ENCODE data around the gene LGR6.

The LGR6 gene

GRCh38 chr1:202227053-202227672, 33.6 kb downstream of the LGR6 start:
- TF ChIP-seq GATA3 (IDR thresholded peaks at IDR 0.05; ENCODE audit: low read depth, low read length): no peak
- TF ChIP-seq GATA2 (IDR thresholded peaks at IDR 0.05; ENCODE audit: low read depth, low read length): no peak

GRCh38 chr1:202227997-202228401, 34.4 kb downstream of the LGR6 start:
- TF ChIP-seq GATA2 (IDR thresholded peaks at IDR 0.05; ENCODE audit: low read depth, low read length) (no peak), GATA3 (IDR thresholded peaks at IDR 0.05; ENCODE audit: low read depth, low read length) (no peak)

GRCh38 chr1:202228484-202229122, 35.0 kb downstream of the LGR6 start:
- no peak for TF ChIP-seq GATA2 (IDR thresholded peaks at IDR 0.05; ENCODE audit: low read depth, low read length)
- no peak for TF ChIP-seq GATA3 (IDR thresholded peaks at IDR 0.05; ENCODE audit: low read depth, low read length)

GRCh38 chr1:202229376-202229775, 35.8 kb downstream of the LGR6 start:
- TF ChIP-seq GATA3 (IDR thresholded peaks at IDR 0.05; ENCODE audit: low read depth, low read length) (no peak), GATA2 (IDR thresholded peaks at IDR 0.05; ENCODE audit: low read depth, low read length) (no peak)

GRCh38 chr1:202230061-202230938, 36.7 kb downstream of the LGR6 start:
- no peak for TF ChIP-seq GATA2 (IDR thresholded peaks at IDR 0.05; ENCODE audit: low read depth, low read length)
- TF ChIP-seq GATA3 (IDR thresholded peaks at IDR 0.05; ENCODE audit: low read depth, low read length): no peak

GRCh38 chr1:202230939-202231645, 37.5 kb downstream of the LGR6 start:
- no peak for TF ChIP-seq GATA3 (IDR thresholded peaks at IDR 0.05; ENCODE audit: low read depth, low read length)
- no peak for TF ChIP-seq GATA2 (IDR thresholded peaks at IDR 0.05; ENCODE audit: low read depth, low read length)

- no peak for TF ChIP-seq GATA3 (IDR thresholded peaks at IDR 0.05; ENCODE audit: low read depth, low read length)
- no peak for TF ChIP-seq GATA2 (IDR thresholded peaks at IDR 0.05; ENCODE audit: low read depth, low read length)
These were observed 39.6 kb downstream of the LGR6 start for GRCh38 chr1:202233171-202233570.

GRCh38 chr1:202233804-202234203, 40.2 kb downstream of the LGR6 start:
- TF ChIP-seq GATA3 (IDR thresholded peaks at IDR 0.05; ENCODE audit: low read depth, low read length) (no peak), GATA2 (IDR thresholded peaks at IDR 0.05; ENCODE audit: low read depth, low read length) (no peak)

GRCh38 chr1:202234331-202235002, 40.9 kb downstream of the LGR6 start:
- TF ChIP-seq GATA2 (IDR thresholded peaks at IDR 0.05; ENCODE audit: low read depth, low read length): no peak
- TF ChIP-seq GATA3 (IDR thresholded peaks at IDR 0.05; ENCODE audit: low read depth, low read length): no peak

GRCh38 chr1:202235003-202235660, 41.5 kb downstream of the LGR6 start:
- no peak for TF ChIP-seq GATA3 (IDR thresholded peaks at IDR 0.05; ENCODE audit: low read depth, low read length)
- no peak for TF ChIP-seq GATA2 (IDR thresholded peaks at IDR 0.05; ENCODE audit: low read depth, low read length)

GRCh38 chr1:202235856-202236837, 42.5 kb downstream of the LGR6 start:
- TF ChIP-seq GATA2 (IDR thresholded peaks at IDR 0.05; ENCODE audit: low read depth, low read length) (no peak), GATA3 (IDR thresholded peaks at IDR 0.05; ENCODE audit: low read depth, low read length) (no peak)

GRCh38 chr1:202237052-202237451, 43.5 kb downstream of the LGR6 start:
- TF ChIP-seq GATA3 (IDR thresholded peaks at IDR 0.05; ENCODE audit: low read depth, low read length) (no peak), GATA2 (IDR thresholded peaks at IDR 0.05; ENCODE audit: low read depth, low read length) (no peak)

Data from SH-SY5Y (cell line).